ENCODE measurements around the gene SUGCT. TPM values are rescaled to one million over a fixed set of nuclear protein-coding genes. Genes with fewer than 3 reads are reported as not detected.
"Not testable (repeated sequence)": the region's sequence is repeated elsewhere in the genome, so short reads cannot be mapped to it uniquely, and the experiment has no call there.

Gene SUGCT
- total RNA-seq, 1 donor from 2014 or later = 9.8 TPM

DNA sequence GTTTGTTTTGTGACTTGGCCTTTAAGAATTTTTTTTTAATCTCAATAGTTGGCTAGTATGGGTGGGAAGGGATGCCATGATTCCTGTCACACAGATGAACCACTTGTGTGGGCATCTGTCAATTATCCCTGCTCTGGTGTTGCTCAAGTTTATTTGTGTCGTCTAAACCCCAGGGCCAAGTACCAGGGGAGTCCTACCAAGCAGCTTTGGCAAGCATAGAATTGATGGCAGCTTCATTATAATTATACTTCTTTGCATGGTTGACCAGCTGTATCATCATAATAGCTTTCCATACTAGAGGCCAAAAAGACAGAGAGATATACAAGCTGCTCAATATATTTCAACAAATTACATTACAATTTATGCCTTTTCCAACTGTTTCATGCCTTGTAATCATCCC is 30.4 kb downstream of the SUGCT start:
- no peaks in the 10 kb centered on the region for H3K4me1 Mint-ChIP-seq
- no peak overlapping the region for H3K27ac Mint-ChIP-seq
- H3K27me3 Mint-ChIP-seq (ENCODE audit: low read depth) = no peaks in the 10 kb centered on the region
- TF ChIP-seq, protein P1, sequence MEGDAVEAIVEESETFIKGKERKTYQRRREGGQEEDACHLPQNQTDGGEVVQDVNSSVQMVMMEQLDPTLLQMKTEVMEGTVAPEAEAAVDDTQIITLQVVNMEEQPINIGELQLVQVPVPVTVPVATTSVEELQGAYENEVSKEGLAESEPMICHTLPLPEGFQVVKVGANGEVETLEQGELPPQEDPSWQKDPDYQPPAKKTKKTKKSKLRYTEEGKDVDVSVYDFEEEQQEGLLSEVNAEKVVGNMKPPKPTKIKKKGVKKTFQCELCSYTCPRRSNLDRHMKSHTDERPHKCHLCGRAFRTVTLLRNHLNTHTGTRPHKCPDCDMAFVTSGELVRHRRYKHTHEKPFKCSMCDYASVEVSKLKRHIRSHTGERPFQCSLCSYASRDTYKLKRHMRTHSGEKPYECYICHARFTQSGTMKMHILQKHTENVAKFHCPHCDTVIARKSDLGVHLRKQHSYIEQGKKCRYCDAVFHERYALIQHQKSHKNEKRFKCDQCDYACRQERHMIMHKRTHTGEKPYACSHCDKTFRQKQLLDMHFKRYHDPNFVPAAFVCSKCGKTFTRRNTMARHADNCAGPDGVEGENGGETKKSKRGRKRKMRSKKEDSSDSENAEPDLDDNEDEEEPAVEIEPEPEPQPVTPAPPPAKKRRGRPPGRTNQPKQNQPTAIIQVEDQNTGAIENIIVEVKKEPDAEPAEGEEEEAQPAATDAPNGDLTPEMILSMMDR (IDR thresholded peaks at IDR 0.05; ENCODE audit: unreplicated experiment) = no peak
- DNase-seq (ENCODE audit: low spot score in 2 of 2, unreplicated experiment in 2 of 2) = no peak
- no peaks in the 10 kb centered on the region for H3K36me3 Mint-ChIP-seq
- no peak overlapping the region for H3K4me3 Mint-ChIP-seq
- no peaks in the 10 kb centered on the region for H3K9me3 Mint-ChIP-seq

DNA sequence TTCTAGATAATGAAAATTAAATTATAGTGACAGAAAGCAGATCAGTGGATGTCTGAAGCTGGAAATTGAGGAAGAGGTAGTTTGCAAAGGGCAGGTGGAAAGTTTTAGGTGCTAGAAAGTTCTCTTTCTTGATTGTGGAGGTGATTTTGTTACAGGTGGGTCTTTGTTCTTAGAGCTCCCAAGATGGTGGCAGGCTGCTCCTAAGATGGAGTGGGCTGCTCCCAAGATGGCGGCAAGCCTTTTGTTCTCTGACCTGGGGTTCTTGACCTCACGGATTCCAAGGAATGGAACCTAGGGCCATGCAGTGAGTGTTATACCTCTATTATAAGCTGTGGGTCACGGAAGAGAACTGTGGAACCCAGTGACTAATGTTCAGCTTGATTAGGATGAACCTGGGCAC is 32.5 kb downstream of the SUGCT start:
- no peaks in the 10 kb centered on the region for H3K4me1 Mint-ChIP-seq
- H3K9me3 Mint-ChIP-seq = no peaks in the 10 kb centered on the region
- no peak overlapping the region for H3K27ac Mint-ChIP-seq
- no peak for DNase-seq (ENCODE audit: low spot score in 2 of 2, unreplicated experiment in 2 of 2)
- no peaks in the 10 kb centered on the region for H3K36me3 Mint-ChIP-seq
- TF ChIP-seq, protein P1 (IDR thresholded peaks at IDR 0.05; ENCODE audit: unreplicated experiment) = no peak
- H3K4me3 Mint-ChIP-seq = no peak overlapping the region
- H3K27me3 Mint-ChIP-seq (ENCODE audit: low read depth) = no peaks in the 10 kb centered on the region

DNA sequence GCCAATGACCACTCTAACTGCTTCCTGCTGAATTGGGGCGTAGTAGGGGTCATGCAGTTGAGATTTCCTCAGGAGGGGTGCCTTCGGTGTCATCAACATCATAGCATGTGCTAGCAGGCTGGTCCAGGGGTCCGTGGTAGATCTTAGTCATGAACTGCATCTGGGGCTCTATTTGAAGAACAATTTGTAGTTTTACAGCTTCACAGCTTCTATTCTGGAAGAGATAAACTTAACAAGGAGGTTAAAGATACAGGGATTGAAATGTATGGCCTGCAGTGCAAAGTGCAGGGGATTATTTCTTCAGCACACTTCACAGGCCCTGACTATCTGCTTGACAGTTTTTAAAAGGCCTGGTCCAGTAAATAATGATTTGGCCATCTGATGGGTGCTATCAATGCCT is 33.5 kb downstream of the SUGCT start:
- not testable (repeated sequence) for H3K27me3 Mint-ChIP-seq (ENCODE audit: low read depth); DNase-seq (ENCODE audit: low spot score in 2 of 2, unreplicated experiment in 2 of 2); H3K9me3 Mint-ChIP-seq; H3K4me3 Mint-ChIP-seq; H3K27ac Mint-ChIP-seq; H3K4me1 Mint-ChIP-seq; H3K36me3 Mint-ChIP-seq

DNA sequence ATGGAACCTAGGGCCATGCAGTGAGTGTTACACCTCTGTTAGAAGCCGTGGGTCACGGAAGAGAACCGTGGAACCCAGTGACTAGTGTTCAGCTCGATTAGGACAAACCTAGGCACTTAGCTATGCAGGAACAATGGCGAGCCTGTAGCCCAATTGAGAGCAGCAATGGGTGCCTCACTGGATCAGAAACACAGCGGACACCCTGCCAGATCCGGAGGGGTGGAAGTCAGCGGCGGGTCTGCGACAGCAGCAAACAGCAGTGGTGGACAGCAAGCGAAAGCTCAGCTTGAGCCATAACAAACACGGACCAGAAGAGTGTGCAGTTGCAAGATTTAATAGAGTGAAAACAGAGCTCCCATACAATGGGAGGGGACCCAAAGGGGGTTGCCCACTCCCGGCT is 38.3 kb downstream of the SUGCT start:
- H3K36me3 Mint-ChIP-seq; H3K27me3 Mint-ChIP-seq (ENCODE audit: low read depth); H3K27ac Mint-ChIP-seq; H3K9me3 Mint-ChIP-seq; DNase-seq (ENCODE audit: low spot score in 2 of 2, unreplicated experiment in 2 of 2); H3K4me1 Mint-ChIP-seq; H3K4me3 Mint-ChIP-seq: not testable (repeated sequence)

DNA sequence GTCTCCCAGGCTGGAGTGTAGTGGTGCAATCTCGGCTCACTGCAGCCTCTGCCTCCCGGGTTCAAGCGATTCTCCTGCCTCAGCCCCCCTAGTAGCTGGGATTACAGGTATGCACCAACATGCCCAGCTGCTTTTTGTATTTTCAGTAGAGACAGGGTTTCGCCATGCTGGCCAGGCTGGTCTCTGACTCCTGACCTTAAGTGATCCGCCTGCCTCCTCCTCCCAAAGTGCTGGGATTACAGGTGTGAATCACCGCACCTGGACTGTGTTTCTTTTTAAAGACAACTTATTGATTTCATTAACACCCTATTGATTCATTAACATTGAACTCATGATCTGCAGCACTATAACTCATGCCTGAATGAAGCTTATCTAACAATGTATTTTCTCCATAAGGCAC is 40.5 kb downstream of the SUGCT start:
- not testable (repeated sequence) for H3K4me3 Mint-ChIP-seq; DNase-seq (ENCODE audit: low spot score in 2 of 2, unreplicated experiment in 2 of 2)

DNA sequence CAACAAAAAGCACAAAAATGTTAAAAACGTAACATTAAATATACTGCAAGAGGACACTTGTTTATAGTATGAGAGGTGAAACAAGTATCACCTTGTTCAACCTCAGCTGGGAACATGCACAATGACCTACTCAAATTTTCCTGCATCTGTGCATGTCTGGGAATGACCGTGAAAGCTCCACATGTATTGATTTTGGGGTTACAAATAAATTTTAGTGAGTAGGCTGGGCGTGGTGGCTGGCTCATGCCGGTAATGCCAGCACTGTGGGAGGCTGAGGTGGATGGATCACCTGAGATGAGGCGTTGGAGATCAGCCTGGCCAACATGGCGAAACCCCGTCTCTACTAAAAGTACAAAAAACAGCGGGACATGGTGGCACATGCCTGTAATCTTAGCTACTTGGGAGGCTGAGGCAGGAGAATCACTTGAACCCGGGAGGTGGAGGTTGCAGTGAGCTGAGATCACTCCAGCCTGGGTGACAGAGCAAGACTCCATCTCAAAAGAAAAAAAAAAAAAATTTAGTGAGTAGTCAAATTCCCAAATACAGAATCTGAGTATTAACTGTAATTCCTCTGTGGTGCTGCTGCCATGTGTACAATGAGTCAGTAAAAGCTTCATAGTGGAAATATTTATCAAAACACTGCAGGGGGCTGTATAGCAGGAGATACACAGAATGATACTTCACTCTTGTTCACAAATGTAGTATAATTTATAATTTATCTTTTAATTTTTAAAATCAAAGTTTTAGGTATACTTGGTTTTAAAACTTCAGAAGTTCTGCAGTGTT is 41.1 kb downstream of the SUGCT start:
- DNase-seq (ENCODE audit: low spot score in 2 of 2, unreplicated experiment in 2 of 2) = no peak
- Mint-ChIP-seq H3K36me3 (no peaks in the 10 kb centered on the region), H3K9me3 (no peaks in the 10 kb centered on the region), H3K27ac (no peak overlapping the region), H3K4me3 (no peak overlapping the region), H3K4me1 (peaks cover 2% of the 10 kb centered on the region), H3K27me3 (ENCODE audit: low read depth) (no peaks in the 10 kb centered on the region)
- TF ChIP-seq, protein P1 (IDR thresholded peaks at IDR 0.05; ENCODE audit: unreplicated experiment) = no peak

More for the DNA sequence above, 40.5 kb downstream of the SUGCT start:
- not testable (repeated sequence) for H3K4me1 Mint-ChIP-seq; H3K27ac Mint-ChIP-seq; H3K9me3 Mint-ChIP-seq; H3K36me3 Mint-ChIP-seq; H3K27me3 Mint-ChIP-seq (ENCODE audit: low read depth)

DNA sequence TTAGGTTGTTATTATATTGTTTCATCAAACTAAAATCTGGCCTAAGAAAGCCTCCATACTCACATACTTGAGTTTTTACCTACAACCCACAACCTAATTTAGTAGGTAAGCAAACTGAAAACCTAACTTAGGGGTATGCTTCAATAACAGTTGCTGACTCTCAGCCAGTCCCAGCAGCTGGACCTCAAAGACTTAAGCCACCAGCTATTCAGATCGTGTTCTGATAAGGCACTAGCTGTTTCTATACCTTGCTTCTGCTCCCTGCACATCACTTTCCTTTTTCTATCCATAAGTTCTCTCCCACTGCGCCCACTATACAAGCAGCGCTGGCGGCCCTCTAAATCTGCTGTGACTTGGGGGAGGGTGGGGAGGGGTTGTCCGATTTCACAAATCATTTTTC is 42.3 kb downstream of the SUGCT start:
- TF ChIP-seq, protein P1 (IDR thresholded peaks at IDR 0.05; ENCODE audit: unreplicated experiment) = no peak
- Mint-ChIP-seq H3K4me3 (no peak overlapping the region), H3K36me3 (no peaks in the 10 kb centered on the region), H3K9me3 (no peaks in the 10 kb centered on the region), H3K4me1 (peaks cover 2% of the 10 kb centered on the region), H3K27me3 (ENCODE audit: low read depth) (no peaks in the 10 kb centered on the region), H3K27ac (no peak overlapping the region)
- no peak for DNase-seq (ENCODE audit: low spot score in 2 of 2, unreplicated experiment in 2 of 2)

All from mesothelial cell of epicardium (in vitro differentiated cells).